GM12878 (cell line): ENCODE data around the gene GIMAP1. TPM values are rescaled to one million over a fixed set of nuclear protein-coding genes. Genes with fewer than 3 reads are reported as not detected.
A peak's percentile ranks its signal among the peaks of the same experiment; 100 is the strongest.

Experiments used
- ATAC-seq: fragments of 200-7000 bp; cut with Tn5 transposase; 3 replicates; pipeline ENCODE4 v1.9.1; 2020; ENCODE audit warnings: mild to moderate bottlenecking, moderate library complexity
- BruUV-seq: library from RNA; stranded (reverse); fragments of 400-500 nt; replicated peaks from 2 replicates; lab custom pipeline; 2021; lab: Mats Ljungman, UMichigan
- CTCF ChIA-PET: fragments of 300-600 bp; sonication (Branson Sonifier 250); formaldehyde crosslinking; extraction: SDS; loops from one replicate; lab custom pipeline; 2021; ENCODE audit warnings: inconsistent platforms; lab: Yijun Ruan, JAX
- POLR2A ChIA-PET: fragments of 350-600 bp; formaldehyde crosslinking; extraction: SDS; loops from one replicate; lab custom pipeline; 2021; ENCODE audit warnings: inconsistent platforms; lab: Charles Lee
- RAD21 ChIA-PET: fragments of 300-600 bp; sonication (Branson Sonifier 250); formaldehyde crosslinking; loops from one replicate; lab custom pipeline; 2023; ENCODE audit warnings: antibody characterized with exemption; ENCODE audit not compliant: unreplicated experiment; lab: Charles Lee
- SMC1A ChIA-PET: fragments of 300-600 bp; sonication (Branson Sonifier 250); formaldehyde crosslinking; loops from one replicate; lab custom pipeline; 2023; ENCODE audit not compliant: unreplicated experiment, uncharacterized antibody; lab: Charles Lee
- DNase-seq: peaks from one replicate; pipeline ENCODE4 v3.0.0-alpha.2; 2011; ENCODE audit warnings: low read depth, low spot score
- FAIRE-seq: peaks from 3 replicates; lab custom pipeline; 2011; peaks lifted over from hg19 to GRCh38; lab: Jason Lieb, UNC
- H2AFZ ChIP-seq: 2 replicates; pipeline ENCODE4 v1.6.0; 2011; ENCODE audit warnings: low read depth, low read length, control low read depth; ENCODE audit not compliant: control insufficient read depth
- H3K27ac ChIP-seq: 2 replicates; pipeline ENCODE4 v1.5.1; 2011; ENCODE audit warnings: control low read depth; ENCODE audit not compliant: control insufficient read depth, insufficient read depth
- H3K27me3 ChIP-seq, 2 experiments: replicated peaks in 1 of 2; 2 replicates each; pipeline versions ENCODE4 v1.6.0 to v1.6.1; 2011; ENCODE audit warnings: low read length in 1 of 2; ENCODE audit not compliant: control insufficient read depth in 2 of 2, insufficient read depth in 2 of 2
- H3K36me3 ChIP-seq, 2 experiments: 2 replicates each; pipeline ENCODE4 v1.5.1; 2011; ENCODE audit warnings: low read length in 1 of 2; ENCODE audit not compliant: control insufficient read depth in 2 of 2, insufficient read depth in 2 of 2
- H3K4me1 ChIP-seq: 2 replicates; pipeline ENCODE4 v1.6.1; 2011; ENCODE audit warnings: mild to moderate bottlenecking, low read length, moderate library complexity, mixed read lengths; ENCODE audit not compliant: control insufficient read depth, insufficient read depth
- H3K4me2 ChIP-seq: 2 replicates; pipeline ENCODE4 v1.6.0; 2011; ENCODE audit warnings: control low read depth; ENCODE audit not compliant: control insufficient read depth, insufficient read depth
- H3K4me3 ChIP-seq: fragments of 200-600 bp; sonication (generic); 2 replicates; pipeline ENCODE4 v1.5.1; 2016
- H3K79me2 ChIP-seq: 2 replicates; pipeline ENCODE4 v1.6.0; 2011; ENCODE audit warnings: low read length; ENCODE audit not compliant: control insufficient read depth, insufficient read depth
- H3K9ac ChIP-seq: 2 replicates; pipeline ENCODE4 v1.8.0; 2011; ENCODE audit warnings: low read length, control low read depth, mixed read lengths; ENCODE audit not compliant: control insufficient read depth, insufficient read depth
- H3K9me3 ChIP-seq: replicated peaks from 3 replicates; pipeline ENCODE4 v1.5.1; 2011; ENCODE audit warnings: mild to moderate bottlenecking, low read length; ENCODE audit not compliant: control insufficient read depth, insufficient read depth
- H4K20me1 ChIP-seq: 2 replicates; pipeline ENCODE4 v1.6.0; 2011; ENCODE audit not compliant: control insufficient read depth, insufficient read depth
- ASH2L ChIP-seq: fragments of 300-600, 200-600 bp; sonication (generic); IDR thresholded peaks from 2 replicates; pipeline ENCODE4 v1.6.1; 2017; ENCODE audit warnings: low read depth, mild to moderate bottlenecking, borderline replicate concordance
- HDGF ChIP-seq: fragments of 450-650 bp; IDR thresholded peaks from 2 replicates; pipeline ENCODE4 v1.6.1; 2016; ENCODE audit warnings: antibody characterized with exemption
- NFIC ChIP-seq: IDR thresholded peaks from 2 replicates; pipeline ENCODE4 v1.6.1; 2012; ENCODE audit warnings: low read depth, mild to moderate bottlenecking, inconsistent platforms, low read length, moderate library complexity
- RBBP5 ChIP-seq: fragments of 200-600 bp; sonication (generic); conservative IDR thresholded peaks from 2 replicates; pipeline ENCODE4 v1.6.1; 2016
- RUNX3 ChIP-seq: IDR thresholded peaks from 2 replicates; pipeline ENCODE4 v1.6.1; 2012; ENCODE audit warnings: low read length, inconsistent platforms
- SPI1 ChIP-seq: IDR thresholded peaks from 2 replicates; pipeline ENCODE4 v1.6.1; 2011; ENCODE audit warnings: low read depth, mild to moderate bottlenecking, low read length, moderate library complexity, borderline replicate concordance; ENCODE audit not compliant: insufficient read depth
- WGBS: methylation state at CpG from one replicate; pipeline ENCODE4 v1.1.6; 2016; ENCODE audit warnings: low lambda C conversion rate; ENCODE audit not compliant: insufficient replicate concordance, insufficient coverage; ENCODE audit errors: missing lambda C conversion rate; 5-methylcytosine and 5-hydroxymethylcytosine counted together
- in situ Hi-C: fragments of 300-500 bp; cut with MboI; formaldehyde crosslinking; loops from 9 replicates; pipeline ENCODE4 v1.14.3; 2018; ENCODE audit warnings: mixed read lengths
- intact Hi-C: fragments of 100-400 bp; cut with micrococcal nuclease; formaldehyde crosslinking; loops from one replicate; pipeline ENCODE4 v1.14.2; 2022; ENCODE audit not compliant: unreplicated experiment
- polyA plus RNA-seq, 11 experiments: library from polyadenylated mRNA; depleted of rRNA in 4 of 11; unstranded in 6 of 11; stranded (reverse) in 5 of 11; fragments of >200 nt; fragmentation: Nextera tagmentation in 4 of 11; fragmentation: Illumina TruSeq in 1 of 11; extraction: Ambion mirVana in 4 of 11; extraction: Trizol in 1 of 11; gene quantifications; 1 replicate in 1 of 11; 2 replicates in 10 of 11; pipeline versions ENCODE4 v1.2.1 to v1.2.3, GENCODE V29; 2011 to 2016; ENCODE audit warnings: inconsistent platforms in 2 of 11, missing spikeins in 2 of 11, low read depth in 1 of 11
- total RNA-seq, 4 experiments: library from RNA; depleted of rRNA in 3 of 4; stranded (reverse); fragments of >200 nt in 3 of 4; fragmentation: Illumina TruSeq in 1 of 4; extraction: Trizol in 1 of 4; gene quantifications; 2 replicates each; pipeline versions ENCODE4 v1.2.1 to v1.2.3, GENCODE V29; 2013 to 2021

GIMAP1 gene
- total and polyA plus RNA-seq, 10 of the 15 experiments (the other 5 are each of a cell fraction or from before 2014, with no cell fraction given), result 0.16 to 1.9 (median 1.1) TPM

DNA sequence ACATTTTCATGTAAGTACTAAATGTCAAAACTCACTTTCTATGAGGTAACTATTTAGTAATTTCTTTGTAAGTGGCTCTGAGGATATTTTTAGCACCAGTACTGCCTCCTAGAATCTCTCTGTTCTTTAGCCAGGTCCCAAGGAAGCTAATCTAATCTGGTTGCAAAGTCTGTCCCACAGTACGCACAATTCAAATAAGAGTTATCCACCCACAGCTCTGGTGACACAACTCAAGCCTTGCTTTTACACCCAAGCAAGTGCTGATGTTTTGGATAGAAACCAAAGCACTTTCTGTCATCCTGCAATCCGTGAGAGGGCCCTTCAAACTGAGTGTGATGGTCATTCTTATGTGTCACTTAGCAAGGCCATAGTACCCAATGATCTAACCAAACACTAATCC lies 35.3 kb downstream of the GIMAP1 start:
- DNase-seq (no peak), ATAC-seq (no peak), FAIRE-seq (no peak)
- RAD21 ChIA-PET, result interaction anchor here (1.2 kb wide), 1 partner anchor 303 kb away, joined by 3 read pairs; no protein-coding TSS in a partner anchor
- H3K27me3 ChIP-seq, result no peaks in the 10 kb centered on the region
- H3K27ac ChIP-seq, result no peak overlapping the region
- POLR2A ChIA-PET, result no interaction called here
- H3K4me1 ChIP-seq, result peaks cover 35% of the 10 kb centered on the region
- no TSS peak for BruUV-seq
- no peaks in the 10 kb centered on the region for H3K36me3 ChIP-seq
- SMC1A ChIA-PET, result no interaction called here
- H4K20me1 ChIP-seq, result no peaks in the 10 kb centered on the region; the same call in 1 of the 2 replicates
- no peak overlapping the region for H2AFZ ChIP-seq
- WGBS, result 51% methylated on average over 2 of the region's 2 CpGs
- CTCF ChIA-PET, result interaction anchor here (0.9 kb wide), 1 partner anchor 300 kb away, joined by 3 read pairs; no protein-coding TSS in a partner anchor
- H3K4me2 ChIP-seq, result no peak overlapping the region
- H3K4me3 ChIP-seq, result no peak overlapping the region
- H3K9ac ChIP-seq, result no peak overlapping the region
- H3K9me3 ChIP-seq, result no peaks in the 10 kb centered on the region
- in situ Hi-C loops, result loop anchor here (5.0 kb wide), 1 partner anchor 304 kb away; no protein-coding TSS in a partner anchor
- H3K79me2 ChIP-seq, result no peaks in the 10 kb centered on the region
- intact Hi-C loops, result loop anchor here (5.0 kb wide), 1 partner anchor 119 kb away; the partner anchor contains the start of gene GIMAP6
- TF ChIP-seq NFIC (no peak), RUNX3 (0 out of 2 replicates have a peak, but pooled peaks have one; percentile 9)

DNA sequence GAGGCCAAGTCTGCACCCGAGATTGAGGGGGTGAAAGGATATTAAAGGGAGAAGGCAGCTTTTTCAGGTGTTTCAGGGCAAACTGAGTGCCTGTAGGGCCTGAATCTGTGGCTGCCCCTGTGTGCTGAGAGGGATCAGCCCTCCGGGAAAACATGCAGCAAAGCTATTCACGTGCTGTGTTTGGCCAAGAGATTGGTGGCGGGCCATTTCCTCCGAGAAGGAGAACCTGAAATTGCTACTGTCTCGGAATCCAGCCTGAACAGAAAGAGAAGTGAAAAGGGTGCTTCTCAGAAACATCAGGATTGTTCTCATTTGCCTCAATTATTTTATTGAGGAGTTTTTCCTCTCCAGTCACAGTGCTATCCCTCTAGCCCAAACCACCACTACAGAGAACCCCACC lies 36.8 kb downstream of the GIMAP1 start:
- H3K27ac ChIP-seq, result no peak overlapping the region
- peaks cover 35% of the 10 kb centered on the region for H3K4me1 ChIP-seq
- ChIA-PET SMC1A (interaction anchor here (1.1 to 5.1 kb wide), 5 partner anchors 14 to 305 kb away, joined by 3 to 115 read pairs (median 4); partner anchors contain the start of gene GIMAP8), POLR2A (no interaction called here), CTCF (interaction anchor here (0.7 to 4.8 kb wide), 3 partner anchors 23 to 303 kb away, joined by 3 to 112 read pairs (median 5); partner anchors contain the start of gene GIMAP8)
- intact Hi-C loops, result loop anchor here (5.0 kb wide), 1 partner anchor 121 kb away; the partner anchor contains the start of gene GIMAP6
- H3K79me2 ChIP-seq, result no peaks in the 10 kb centered on the region
- DNase-seq (no peak), FAIRE-seq (peak; percentile 47), ATAC-seq (no peak)
- no peaks in the 10 kb centered on the region for H3K9me3 ChIP-seq
- no peak overlapping the region for H3K4me3 ChIP-seq
- no peak overlapping the region for H3K4me2 ChIP-seq
- no peaks in the 10 kb centered on the region for H3K27me3 ChIP-seq
- H2AFZ ChIP-seq, result peak overlapping the region; percentile 52
- H3K9ac ChIP-seq, result peak overlapping the region; percentile 18; the same call in 1 of the 2 replicates
- no peaks in the 10 kb centered on the region for H3K36me3 ChIP-seq
- TF ChIP-seq RBBP5, result no peak
- peak; percentile 45; the same call in 1 of the 2 replicates for TF ChIP-seq SPI1
- no peak for TF ChIP-seq ASH2L
- no peak for TF ChIP-seq HDGF
- TF ChIP-seq, all 136 proteins: peak for 1
- no TSS peak for BruUV-seq
- in situ Hi-C loops, result loop anchor here (5.0 kb wide), 1 partner anchor 306 kb away; no protein-coding TSS in a partner anchor
- RAD21 ChIA-PET, result interaction anchor here (3.7 to 4.7 kb wide), 2 partner anchors 86 to 302 kb away, joined by 22 to 75 read pairs; partner anchors contain the start of gene GIMAP8
- H4K20me1 ChIP-seq, result no peaks in the 10 kb centered on the region
- WGBS, result 19% methylated on average over 6 of the region's 6 CpGs
